Measurements from ENCODE around the gene OR5L2. TPM values are rescaled to one million over a fixed set of nuclear protein-coding genes. Genes with fewer than 3 reads are reported as not detected.

Gene OR5L2
- not detected for total RNA-seq
- long read RNA-seq: 0 reads

- no peak for DNase-seq
- Histone ChIP-seq H3K4me3 (no peak within 1 kb of the TSS), H3K9me3 (no peaks in the 10 kb centered on the region), H3K36me3 (no peaks in the 10 kb centered on the region), H3K27ac (no peak within 1 kb of the TSS), H3K4me1 (no peaks in the 10 kb centered on the region), H3K27me3 (no peaks in the 10 kb centered on the region)
- no peak for TF ChIP-seq CTCF (IDR thresholded peaks at IDR 0.05)
- no peak for ATAC-seq
- intact Hi-C loops (cut with DNase I): no loop called here
Measured at GRCh38 chr11:55826919-55827318, at the start of gene OR5L2. Gene OR5L2 (plus strand): TSS chr11:55827219. CDS start chr11:55827219, 0 bp downstream.

GRCh38 chr11:55791606-55792005 is 35.4 kb upstream of the OR5L2 start:
- no peak for DNase-seq
- ATAC-seq: no peak
- no peaks in the 10 kb centered on the region for H3K4me1 ChIP-seq
- no peak overlapping the region for H3K4me3 ChIP-seq
- no peaks in the 10 kb centered on the region for H3K36me3 ChIP-seq
- H3K27ac ChIP-seq: no peak overlapping the region
- H3K27me3 ChIP-seq: no peaks in the 10 kb centered on the region
- intact Hi-C loops (cut with DNase I): no loop called here
- no peaks in the 10 kb centered on the region for H3K9me3 ChIP-seq
- no peak for TF ChIP-seq CTCF (IDR thresholded peaks at IDR 0.05)

- Histone ChIP-seq H3K36me3 (no peaks in the 10 kb centered on the region), H3K4me1 (no peaks in the 10 kb centered on the region), H3K4me3 (no peak overlapping the region), H3K9me3 (no peaks in the 10 kb centered on the region), H3K27me3 (no peaks in the 10 kb centered on the region), H3K27ac (no peak overlapping the region)
- intact Hi-C loops (cut with DNase I): no loop called here
- no peak for TF ChIP-seq CTCF (IDR thresholded peaks at IDR 0.05)
- ATAC-seq (no peak), DNase-seq (no peak)
Measured at GRCh38 chr11:55793321-55793720, 33.7 kb upstream of the OR5L2 start.

GRCh38 chr11:55795256-55795655 is 31.8 kb upstream of the OR5L2 start, which contains the start of gene OR5D14:
Gene OR5D14 (plus strand): TSS chr11:55795556. CDS start chr11:55795556, 0 bp downstream.
- no peak for TF ChIP-seq CTCF (IDR thresholded peaks at IDR 0.05)
- Histone ChIP-seq H3K27me3 (no peaks in the 10 kb centered on the region), H3K4me3 (no peak within 1 kb of the TSS), H3K9me3 (no peaks in the 10 kb centered on the region), H3K27ac (no peak within 1 kb of the TSS), H3K36me3 (no peaks in the 10 kb centered on the region), H3K4me1 (no peaks in the 10 kb centered on the region)
- ATAC-seq: no peak
- intact Hi-C loops (cut with DNase I): no loop called here
- DNase-seq: no peak

GRCh38 chr11:55806248-55806647 is 20.8 kb upstream of the OR5L2 start:
- H3K27ac ChIP-seq: no peak overlapping the region
- H3K4me3 ChIP-seq: no peak overlapping the region
- no peaks in the 10 kb centered on the region for H3K9me3 ChIP-seq
- no peaks in the 10 kb centered on the region for H3K27me3 ChIP-seq
- intact Hi-C loops (cut with DNase I): no loop called here
- ATAC-seq (no peak), DNase-seq (no peak)
- no peaks in the 10 kb centered on the region for H3K4me1 ChIP-seq
- TF ChIP-seq CTCF (IDR thresholded peaks at IDR 0.05): no peak
- no peaks in the 10 kb centered on the region for H3K36me3 ChIP-seq

GRCh38 chr11:55811067-55811466 is 16.0 kb upstream of the OR5L2 start, which contains the start of gene OR5L1:
Gene OR5L1 (plus strand): TSS chr11:55811367. CDS start chr11:55811467, 100 bp downstream.
- no peaks in the 10 kb centered on the region for H3K4me1 ChIP-seq
- DNase-seq: no peak
- TF ChIP-seq CTCF (IDR thresholded peaks at IDR 0.05): no peak
- H3K36me3 ChIP-seq: no peaks in the 10 kb centered on the region
- no peak for ATAC-seq
- no peak within 1 kb of the TSS for H3K27ac ChIP-seq
- no peaks in the 10 kb centered on the region for H3K9me3 ChIP-seq
- intact Hi-C loops (cut with DNase I): no loop called here
- no peak within 1 kb of the TSS for H3K4me3 ChIP-seq
- no peaks in the 10 kb centered on the region for H3K27me3 ChIP-seq
